DMS153 (cell line): ENCODE results near the gene FRMD8.
"Not testable (repeated sequence)": the region's sequence is repeated elsewhere in the genome, so short reads cannot be mapped to it uniquely, and the experiment has no call there.

Source experiments
- DNase-seq: peaks from one replicate; lab custom pipeline; 2025; lab: John Stamatoyannopoulos, UW

The FRMD8 gene

DNA sequence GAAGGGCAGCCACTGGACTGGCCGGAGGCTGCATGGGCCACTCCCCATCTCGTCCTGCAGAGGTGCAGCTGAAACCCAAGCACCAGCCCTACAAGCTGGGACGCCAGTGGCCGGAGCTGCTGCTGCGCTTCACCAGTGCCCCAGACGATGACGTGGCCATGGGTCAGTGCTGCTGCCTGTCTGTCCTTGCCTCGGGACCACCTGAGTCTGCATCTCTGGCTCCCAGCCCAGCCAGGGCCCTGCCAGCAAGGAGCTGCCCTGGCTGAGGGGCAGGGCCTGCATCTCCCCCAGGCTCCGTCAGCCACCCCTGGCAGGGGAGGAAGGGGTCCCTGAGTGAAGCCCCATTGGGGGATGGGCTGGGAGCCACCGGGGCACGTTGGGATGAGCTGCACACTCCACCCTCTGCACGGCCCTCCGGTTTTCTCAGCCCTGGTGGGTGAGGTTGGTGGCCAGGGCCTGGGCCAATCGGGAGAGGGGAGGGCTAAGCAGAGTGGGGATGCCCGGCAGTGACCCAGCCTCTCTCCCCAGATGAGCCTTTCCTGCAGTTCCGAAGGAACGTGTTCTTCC is 7.2 kb downstream of the FRMD8 start:
- DNase-seq = no peak

DNA sequence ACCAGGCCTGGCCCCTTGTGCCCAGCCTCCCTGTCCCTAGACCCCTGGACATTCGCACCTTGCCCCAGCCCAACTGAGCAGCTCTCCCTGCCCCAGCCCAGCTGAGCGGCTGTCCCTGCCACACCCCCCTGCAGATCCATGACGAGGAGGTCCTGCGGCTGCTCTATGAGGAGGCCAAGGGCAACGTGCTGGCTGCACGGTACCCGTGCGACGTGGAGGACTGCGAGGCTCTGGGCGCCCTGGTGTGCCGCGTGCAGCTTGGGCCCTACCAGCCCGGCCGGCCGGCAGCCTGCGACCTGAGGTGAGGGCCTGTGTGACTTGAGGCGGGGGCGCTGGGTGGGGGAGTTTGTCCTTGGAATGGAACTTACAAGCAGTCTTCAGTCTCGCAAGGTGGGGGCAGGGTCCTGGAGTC is 7.7 kb downstream of the FRMD8 start:
- DNase-seq = no peak

DNA sequence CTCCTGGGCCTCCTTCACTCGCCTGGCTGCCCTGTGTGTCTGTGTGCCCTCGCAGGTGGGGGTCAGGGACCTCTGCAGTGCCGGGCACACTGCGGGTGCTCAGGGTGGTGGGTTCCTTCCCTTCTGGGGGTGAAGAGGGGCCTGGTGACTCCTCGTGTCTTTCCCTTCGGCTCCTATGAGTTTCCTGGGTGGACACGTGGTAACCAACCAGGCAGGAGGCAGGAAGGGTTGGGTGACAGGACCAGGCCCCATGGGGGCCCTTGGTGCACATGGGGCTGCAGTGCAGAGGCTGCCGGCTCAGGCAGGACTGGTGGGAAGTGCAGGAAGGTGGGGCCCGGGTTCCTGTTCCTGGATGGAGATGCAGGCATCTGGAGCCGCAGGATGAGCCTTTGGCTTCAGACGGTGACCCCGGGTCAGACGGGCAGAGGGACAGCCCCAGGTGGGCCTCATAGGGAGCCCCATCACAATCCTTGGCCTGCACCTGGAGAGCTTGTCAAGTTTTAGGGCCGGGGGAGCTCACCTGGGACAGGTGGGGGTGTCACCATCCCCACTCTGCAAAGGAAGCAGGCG is 9.6 kb downstream of the FRMD8 start:
- no peak for DNase-seq

DNA sequence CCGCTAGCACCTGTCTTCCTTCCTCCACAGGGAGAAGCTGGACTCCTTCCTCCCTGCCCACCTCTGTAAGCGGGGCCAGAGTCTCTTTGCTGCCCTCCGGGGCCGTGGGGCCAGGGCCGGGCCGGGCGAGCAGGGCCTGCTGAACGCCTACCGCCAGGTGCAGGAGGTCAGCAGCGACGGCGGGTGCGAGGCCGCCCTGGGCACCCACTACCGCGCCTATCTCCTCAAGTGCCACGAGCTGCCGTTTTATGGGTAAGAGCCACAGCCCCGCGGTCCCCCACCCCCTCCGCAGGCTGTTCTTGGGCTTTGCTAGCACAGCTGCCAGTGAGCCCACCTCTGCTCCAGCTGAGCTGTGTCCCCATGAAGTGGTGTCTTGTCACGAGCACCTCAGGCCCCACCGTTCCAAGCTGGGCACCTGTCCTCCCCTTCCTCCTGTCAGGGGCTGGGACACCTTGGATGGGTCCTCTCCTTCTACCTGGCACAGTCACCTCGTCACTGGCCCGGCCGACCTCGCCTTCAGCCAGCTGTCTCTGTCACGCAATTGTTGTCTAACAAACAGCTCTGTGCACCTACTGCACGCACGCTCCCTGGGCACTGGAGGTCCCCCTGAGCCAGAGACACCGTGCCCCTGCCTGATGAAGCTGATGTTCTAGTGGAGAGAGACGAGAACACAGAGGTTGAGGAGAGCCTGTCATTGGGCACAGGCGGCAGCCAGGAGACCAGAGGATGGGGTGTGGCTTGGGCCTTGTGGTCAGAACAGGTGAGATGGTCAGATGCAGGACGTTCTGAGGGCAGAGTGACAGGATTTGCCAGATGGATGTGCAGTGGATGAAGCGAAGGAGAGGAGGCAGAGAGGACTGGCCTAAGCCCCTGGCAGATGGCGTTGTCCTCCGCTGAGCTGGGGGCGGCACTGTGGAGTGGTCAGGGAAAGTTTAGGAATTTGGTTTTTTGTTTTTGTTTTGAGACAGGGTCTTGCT is 10.6 kb downstream of the FRMD8 start:
- no peak for DNase-seq

DNA sequence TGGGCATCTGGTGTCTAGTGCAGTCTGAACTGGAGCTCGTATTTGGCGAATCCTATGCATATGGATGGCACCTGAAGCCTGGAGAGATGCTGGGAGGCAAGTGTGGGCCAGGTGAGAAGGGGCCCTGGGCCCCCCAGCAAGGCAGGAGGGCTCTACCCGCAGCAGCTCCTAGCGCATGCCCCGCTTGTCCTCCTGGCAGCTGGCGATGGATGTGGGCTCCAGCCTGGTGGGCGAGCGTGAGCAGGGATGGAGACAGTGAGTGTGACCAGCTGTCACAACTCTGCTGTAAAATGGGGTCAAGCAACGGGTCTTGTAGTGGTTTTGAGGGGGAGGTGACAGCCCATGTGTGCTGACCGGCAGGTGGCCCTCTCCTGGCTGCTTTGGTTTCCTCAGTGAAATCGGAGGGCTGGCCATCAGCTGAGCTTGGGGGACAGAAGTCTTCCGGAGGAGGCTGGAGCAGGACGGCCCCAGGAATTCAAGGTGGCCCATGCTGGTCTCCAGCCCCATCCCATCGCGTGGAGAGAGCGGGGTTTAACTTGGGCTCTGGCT is 12.0 kb downstream of the FRMD8 start:
- no peak for DNase-seq

DNA sequence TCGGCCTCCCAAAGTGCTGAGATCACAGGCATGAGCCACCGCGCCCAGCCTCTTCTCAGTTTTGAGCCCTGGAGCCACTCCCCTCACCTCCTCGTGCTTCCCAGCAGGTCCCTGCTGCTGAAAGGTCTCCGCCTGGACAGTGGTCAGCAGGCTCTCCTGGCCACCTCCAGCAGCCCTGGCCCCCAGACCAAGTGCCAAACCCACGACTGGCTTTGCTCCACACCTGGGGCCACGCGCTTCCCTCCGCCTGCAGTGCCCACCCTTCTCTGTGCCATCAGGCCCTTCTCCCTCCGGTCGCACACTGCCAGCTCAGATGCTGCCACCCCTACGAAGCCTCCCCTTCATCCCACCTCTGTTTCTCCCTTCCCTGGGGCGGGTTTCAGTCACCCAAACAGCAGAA is 12.8 kb downstream of the FRMD8 start:
- DNase-seq = no peak

DNA sequence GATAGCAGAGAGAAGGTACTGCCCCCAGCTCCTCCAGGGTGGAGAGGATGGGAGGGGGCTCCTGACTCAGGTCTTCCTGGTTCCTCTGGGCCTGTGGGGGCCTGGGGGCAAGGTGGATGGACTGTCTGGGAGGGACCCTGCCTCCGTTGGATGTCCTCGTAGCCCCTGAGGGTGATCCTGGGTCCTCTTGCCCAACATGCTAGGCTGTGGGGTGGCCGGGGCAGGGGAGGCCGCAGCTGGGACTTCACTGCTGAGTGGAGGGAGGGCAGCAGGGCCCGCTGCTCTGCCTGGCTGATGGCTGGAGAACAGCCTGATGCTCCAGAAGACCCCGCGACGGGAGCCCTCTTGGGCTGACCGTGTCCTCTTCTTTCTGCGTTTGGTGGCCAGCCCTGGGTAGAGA is 13.4 kb downstream of the FRMD8 start:
- DNase-seq = no peak

DNA sequence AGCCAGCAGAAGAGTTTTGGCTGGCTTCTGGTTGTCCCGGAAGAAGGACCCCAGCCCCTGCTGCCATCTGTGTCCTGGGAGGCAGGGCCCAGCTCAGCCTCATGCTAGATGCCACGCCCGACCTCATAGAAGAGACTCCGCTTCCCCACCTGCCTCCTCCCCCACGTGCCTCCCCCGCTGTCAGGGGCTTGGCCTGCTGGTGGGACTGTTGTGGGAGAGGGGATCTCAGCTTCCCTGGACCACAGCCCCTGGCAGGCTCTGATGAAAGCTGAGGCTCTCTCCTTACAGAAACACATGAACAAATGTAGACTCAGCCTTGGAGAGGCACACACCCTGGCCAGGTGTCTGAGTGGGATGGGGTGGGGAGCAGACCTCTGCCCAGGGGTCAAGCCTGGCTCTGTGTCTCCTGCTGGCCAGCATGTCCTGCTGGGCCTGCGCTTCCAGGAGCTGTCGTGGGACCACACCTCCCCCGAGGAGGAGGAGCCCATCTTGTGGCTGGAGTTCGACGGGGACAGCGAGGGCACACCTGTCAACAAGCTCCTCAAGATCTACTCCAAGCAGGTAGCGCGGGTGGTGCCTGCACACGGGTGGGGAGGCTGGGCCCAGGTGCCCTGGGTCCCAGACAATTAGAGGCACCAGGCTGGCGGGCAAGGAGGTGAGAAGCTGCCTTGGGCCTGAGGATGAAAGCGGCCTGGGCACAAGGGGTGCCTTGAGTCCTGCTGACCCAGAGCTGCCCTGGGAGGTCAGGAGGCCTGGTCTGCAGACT is 14.1 kb downstream of the FRMD8 start:
- no peak for DNase-seq

DNA sequence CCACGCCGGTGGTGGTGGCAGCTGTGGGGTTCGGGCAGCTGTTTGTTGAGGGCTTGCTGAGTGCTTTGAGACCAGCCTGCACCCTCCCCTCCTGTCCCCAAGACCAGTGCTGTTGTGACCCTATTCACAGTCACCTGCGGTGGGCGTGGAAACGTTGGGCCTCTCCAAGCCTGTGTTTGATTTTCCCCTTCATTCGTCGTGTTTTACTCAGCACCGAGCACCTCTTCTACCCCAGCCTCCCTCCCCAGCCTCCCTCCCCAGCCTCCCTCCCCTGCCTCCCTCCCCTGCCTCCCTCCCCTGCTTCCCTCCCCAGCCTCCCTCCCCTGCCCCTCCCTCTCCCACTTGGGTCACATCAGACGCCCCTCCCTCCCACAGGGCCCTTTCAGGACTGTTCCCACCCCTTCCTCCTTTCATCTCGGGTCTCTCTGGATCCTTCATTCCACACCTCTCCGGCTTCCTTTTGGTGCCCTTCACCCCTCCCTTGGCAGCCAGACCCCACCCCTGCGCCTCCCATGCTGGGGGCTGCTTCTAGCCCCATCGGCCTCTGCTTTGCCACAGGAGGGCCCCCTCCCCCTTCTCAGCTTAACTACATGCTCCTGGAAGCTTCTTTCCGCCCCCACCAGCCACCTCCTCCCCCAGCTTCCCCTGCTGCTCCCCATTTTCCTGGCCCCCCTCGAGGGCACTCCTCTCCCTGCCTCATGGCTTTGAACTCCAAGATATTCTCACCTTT is 14.8 kb downstream of the FRMD8 start:
- no peak for DNase-seq

DNA sequence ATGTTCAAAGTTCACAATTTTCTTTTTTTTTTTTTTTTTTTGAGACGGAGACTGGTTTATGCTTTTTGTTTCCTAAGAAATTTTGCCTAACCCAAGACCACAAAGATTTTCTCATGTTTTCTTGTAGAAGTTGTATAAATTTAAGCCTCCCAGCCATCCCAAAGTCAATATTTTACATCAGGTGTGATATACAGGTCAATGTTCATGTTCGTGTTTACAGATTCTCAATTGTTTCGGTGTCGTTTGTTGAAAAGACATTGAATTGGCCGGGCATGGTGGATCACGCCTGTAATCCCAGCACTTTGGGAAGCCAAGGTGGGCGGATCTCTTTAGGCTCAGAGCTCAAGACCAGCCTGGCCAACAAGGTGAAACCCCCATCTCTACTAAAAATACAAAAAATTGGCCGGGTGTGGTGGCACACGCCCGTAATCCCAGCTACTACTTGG is 15.4 kb downstream of the FRMD8 start:
- no peak for DNase-seq

DNA sequence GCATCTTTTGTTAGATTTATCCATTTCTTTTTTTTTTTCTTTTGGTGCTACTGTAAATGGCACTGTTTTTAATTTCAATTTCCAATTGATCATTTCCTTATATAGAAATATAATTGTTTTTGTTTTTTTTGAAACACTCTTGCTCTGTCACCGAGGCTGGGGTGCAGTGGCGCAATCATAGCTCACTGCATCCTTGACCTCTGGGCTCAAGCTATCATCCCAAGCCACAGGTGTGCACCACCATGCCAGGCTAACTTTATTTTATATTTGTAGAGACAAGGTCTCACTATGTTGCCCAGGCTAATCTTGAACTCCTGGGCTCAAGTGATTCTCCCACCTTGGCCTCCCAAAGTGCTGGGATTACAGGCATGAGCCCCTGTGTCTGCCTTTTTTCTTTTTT is 16.4 kb downstream of the FRMD8 start:
- DNase-seq = no peak

DNA sequence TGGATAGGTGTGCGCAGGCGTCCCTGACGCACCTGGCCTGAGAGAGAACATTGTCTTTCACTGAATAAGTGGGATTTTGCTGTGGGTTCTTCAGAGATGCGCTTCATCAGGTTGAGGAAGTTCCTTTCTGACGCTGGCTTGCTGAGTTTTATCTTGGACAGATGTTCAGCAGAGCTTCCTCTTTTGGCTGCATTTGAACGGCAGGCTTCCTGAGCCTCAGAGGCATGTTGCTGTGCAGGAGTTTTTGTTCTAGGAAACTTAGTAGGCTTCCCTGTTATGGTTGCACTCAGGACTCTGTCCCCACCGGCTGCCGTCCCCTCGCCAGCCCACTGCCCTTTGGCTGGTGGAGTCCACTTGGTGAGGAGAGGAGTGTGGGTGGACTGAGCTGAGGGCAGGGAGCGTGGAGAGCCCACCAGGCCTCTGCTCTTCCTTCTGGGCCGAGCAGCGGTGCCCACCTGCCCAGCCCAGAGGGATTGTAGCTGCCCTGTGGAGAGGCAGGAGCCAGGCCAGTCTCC is 17.2 kb downstream of the FRMD8 start:
- DNase-seq = no peak

DNA sequence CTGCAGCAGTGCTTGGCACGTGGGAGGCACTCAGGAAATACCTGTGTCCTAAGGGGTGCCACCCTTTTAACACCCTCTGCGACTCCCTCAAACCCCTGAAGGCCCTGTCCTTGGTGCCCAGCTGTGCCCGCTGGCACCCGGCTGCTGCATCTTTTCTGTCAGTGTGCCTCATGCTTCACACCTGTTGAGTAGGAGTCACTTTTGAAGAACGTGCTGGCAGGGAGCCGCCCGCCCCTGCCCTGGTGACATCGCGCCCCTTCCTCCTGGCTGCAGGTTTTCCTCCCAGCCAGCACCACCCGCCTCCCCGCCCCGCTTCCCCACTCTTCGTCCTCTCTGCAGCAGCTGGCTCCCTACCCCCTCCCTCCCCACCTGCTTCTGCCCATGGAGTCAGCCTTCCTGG is 17.8 kb downstream of the FRMD8 start:
- DNase-seq = no peak

DNA sequence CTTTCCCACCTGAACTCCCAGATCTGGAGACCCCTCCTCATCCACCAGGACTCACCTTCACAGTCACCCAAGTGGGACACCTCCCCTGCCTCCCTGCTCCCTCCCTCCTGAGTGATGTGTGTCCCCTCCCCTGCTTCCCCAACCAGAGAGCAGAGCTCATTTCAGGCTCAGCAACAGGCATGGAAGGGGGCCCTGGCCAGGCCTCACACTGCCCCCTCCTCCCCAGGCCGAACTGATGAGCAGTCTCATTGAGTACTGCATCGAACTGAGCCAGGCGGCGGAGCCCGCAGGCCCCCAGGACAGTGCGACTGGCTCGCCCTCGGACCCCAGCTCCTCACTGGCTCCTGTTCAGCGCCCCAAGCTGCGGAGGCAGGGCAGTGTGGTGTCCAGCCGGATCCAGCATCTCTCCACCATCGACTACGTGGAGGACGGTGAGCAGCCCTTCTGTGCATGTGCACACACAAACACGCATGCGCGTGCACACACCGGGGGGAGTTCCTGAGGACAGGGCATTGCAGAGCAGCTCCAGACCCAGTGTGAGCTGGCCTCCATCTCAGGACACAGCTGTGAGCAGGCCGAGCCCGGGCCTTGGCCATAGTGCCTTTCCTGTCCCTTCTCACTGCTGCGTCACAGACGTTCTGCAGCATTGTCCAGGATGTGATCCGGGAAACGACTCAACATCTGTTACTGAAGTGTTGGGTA is 18.4 kb downstream of the FRMD8 start:
- no peak for DNase-seq

DNA sequence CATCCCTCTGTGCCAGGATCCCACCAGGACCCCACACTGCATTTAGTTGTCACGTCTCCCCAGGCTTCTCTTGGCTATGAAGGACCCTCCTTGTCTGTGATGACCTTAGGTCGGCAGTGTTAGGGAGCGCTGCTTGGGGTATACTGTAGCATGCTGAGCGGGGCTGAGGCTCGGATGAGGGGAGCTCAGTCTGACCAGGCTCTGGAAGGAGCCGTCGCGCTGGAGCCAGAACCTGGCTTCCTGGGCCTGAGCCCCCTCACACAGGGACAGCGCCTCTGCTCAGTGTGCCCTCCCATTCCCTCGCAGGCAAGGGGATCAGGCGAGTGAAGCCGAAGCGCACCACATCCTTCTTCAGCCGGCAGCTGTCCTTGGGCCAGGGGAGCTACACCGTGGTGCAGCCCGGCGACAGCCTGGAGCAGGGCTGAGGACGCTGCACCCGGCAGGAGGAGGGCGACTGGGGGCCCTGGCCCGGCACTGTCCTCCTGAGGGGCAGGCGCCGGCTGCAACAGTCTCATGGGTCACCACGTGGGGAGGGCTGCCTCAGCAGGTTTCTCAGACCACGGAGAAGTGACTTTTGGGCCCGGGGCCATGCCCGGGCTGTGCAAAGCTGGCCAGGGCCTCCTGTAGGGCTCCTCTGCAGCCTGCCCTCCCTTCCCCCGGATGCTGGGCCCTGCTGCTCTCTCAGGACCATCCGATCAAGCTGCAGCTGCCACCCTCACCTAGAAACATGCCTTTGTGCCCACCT is 24.7 kb downstream of the FRMD8 start:
- no peak for DNase-seq

DNA sequence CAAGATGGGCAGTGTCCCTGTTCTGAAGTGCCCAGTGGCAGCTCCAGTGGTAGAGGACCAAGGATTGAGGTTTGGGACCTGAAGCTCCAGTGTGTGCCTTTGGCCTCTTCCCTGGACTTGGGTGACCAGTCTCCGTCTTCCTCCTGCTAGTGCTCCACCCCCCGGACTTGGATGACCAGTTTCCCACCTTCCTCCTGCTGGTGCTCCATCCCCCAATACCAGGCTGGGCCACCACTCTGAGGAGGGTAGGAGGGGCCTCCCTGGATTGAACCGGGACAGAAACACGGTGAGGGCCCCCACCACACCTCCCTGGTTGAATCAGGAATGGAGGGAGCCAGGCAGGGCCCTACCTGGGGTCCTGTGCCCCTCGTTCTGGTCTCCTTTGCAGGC is 25.2 kb downstream of the FRMD8 start:
- no peak for DNase-seq

DNA sequence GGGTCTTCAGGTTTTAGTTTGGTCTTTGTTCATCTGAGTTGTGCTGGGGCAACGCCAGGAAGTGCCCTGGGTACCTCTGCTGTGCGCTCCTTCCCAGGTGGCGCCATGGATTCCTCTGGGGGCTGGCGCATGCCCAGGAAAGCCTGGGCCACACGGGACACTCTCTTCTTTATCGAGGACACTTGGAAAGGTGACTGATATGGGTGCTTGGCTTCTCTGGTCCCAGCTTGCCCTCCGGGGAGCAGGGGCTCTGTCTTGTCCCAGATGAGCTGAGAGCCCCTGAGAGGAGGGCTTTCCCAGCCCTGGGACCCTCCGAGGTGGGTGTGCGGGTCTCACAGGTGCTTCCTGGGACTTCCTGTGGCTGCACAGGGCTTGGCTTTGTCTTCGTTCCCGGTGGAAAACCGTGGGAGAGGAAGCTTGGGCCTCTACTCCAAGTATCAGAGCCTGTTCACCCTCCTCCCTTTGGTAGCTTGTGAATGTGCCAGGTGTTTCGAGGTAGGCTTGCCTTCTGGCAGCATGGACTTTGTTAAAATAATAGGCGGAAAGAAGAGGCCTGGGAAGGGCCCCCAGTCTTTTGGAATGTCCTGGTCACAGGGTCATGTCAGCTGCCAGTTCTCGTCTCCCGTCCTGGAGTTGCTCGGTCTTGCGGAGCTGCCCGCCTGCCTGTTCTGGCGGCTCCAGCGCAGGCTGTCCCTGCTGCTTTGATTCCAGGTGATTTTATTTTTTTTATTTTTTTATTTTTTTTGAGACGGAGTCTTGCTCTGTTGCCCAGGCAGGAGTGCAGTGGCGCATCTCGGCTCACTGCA is 26.0 kb downstream of the FRMD8 start:
- no peak for DNase-seq

DNA sequence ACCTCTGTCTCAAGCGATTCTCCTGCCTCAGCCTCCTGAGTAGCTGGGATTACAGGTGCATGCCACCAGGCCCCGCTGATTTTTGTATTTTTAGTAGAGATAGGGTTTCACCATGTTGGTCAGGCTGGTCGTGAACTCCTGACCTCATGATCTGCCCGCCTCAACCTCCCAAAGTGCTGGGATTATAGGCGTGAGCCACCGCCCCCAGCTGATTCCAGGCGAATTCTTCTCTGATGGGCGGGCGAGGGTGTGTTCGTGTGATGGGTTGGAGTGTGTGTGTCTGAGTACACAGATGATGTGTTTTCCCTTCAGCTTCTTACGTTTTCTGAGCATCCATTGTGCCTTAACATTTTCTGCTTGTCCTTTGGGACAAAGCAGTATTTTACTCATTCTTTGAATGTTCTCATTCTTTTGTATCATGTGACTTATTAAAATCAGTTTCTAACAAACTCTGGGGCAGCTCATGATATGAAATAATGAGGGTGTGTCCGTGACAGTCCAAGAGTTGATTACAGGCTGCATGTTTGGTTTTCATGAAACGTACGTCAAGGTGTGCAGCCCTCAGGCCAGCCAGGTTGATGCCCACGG is 26.7 kb downstream of the FRMD8 start:
- not testable (repeated sequence) for DNase-seq
